ENCODE measurements around the gene MGAT5.

MGAT5 gene

GRCh38 chr2:134431838-134432434 lies 178.1 kb downstream of the MGAT5 start:
- no peak for DNase-seq

GRCh38 chr2:134432435-134432883 lies 178.6 kb downstream of the MGAT5 start:
- no peak for DNase-seq

- no peak for DNase-seq
Measured at GRCh38 chr2:134433469-134433868, 179.6 kb downstream of the MGAT5 start.

GRCh38 chr2:134433979-134434378 lies 180.1 kb downstream of the MGAT5 start:
- DNase-seq: no peak

- DNase-seq: no peak
Measured at GRCh38 chr2:134435505-134435904, 181.6 kb downstream of the MGAT5 start.

- DNase-seq: no peak
Measured at GRCh38 chr2:134435936-134436335, 182.1 kb downstream of the MGAT5 start.

- DNase-seq: no peak
Measured at GRCh38 chr2:134436706-134437105, 182.8 kb downstream of the MGAT5 start.

GRCh38 chr2:134438371-134438770 lies 184.5 kb downstream of the MGAT5 start:
- no peak for DNase-seq

GRCh38 chr2:134440336-134440909 lies 186.6 kb downstream of the MGAT5 start:
- no peak for DNase-seq

- no peak for DNase-seq
Measured at GRCh38 chr2:134441153-134441863, 187.4 kb downstream of the MGAT5 start.

GRCh38 chr2:134443814-134444480 lies 190.1 kb downstream of the MGAT5 start:
- no peak for DNase-seq

- DNase-seq: no peak
Measured at GRCh38 chr2:134445116-134445515, 191.2 kb downstream of the MGAT5 start.

- no peak for DNase-seq
Measured at GRCh38 chr2:134445985-134446382, 192.1 kb downstream of the MGAT5 start.

- no peak for DNase-seq
Measured at GRCh38 chr2:134446383-134447017, 192.6 kb downstream of the MGAT5 start.

GRCh38 chr2:134447669-134448068 lies 193.8 kb downstream of the MGAT5 start:
- DNase-seq: no peak

- DNase-seq: no peak
Measured at GRCh38 chr2:134448650-134449049, 194.8 kb downstream of the MGAT5 start.

- DNase-seq: no peak
Measured at GRCh38 chr2:134449157-134449556, 195.3 kb downstream of the MGAT5 start.

- DNase-seq: no peak
Measured at GRCh38 chr2:134449751-134450513, 196.1 kb downstream of the MGAT5 start.

GRCh38 chr2:134451347-134451630 lies 197.4 kb downstream of the MGAT5 start:
- DNase-seq: no peak

- no peak for DNase-seq
Measured at GRCh38 chr2:134452042-134452733, 198.3 kb downstream of the MGAT5 start.

GRCh38 chr2:134453476-134453875 lies 199.6 kb downstream of the MGAT5 start:
- DNase-seq: no peak

- DNase-seq: no peak
Measured at GRCh38 chr2:134453973-134454372, 200.1 kb downstream of the MGAT5 start.

Measured in activated CD8-positive, alpha-beta memory T cell treated with anti-CD3 and anti-CD28 coated beads, Interleukin-2, amount 50 U/mL, for 4 hours (primary cell).